CD4-positive, CD25-positive, alpha-beta regulatory T cell (primary cell): ENCODE data around the gene BARD1. TPM values are rescaled to one million over a fixed set of nuclear protein-coding genes. Genes with fewer than 3 reads are reported as not detected.
A peak's percentile ranks its signal among the peaks of the same experiment; 100 is the strongest.
"Not testable (repeated sequence)": the region's sequence is repeated elsewhere in the genome, so short reads cannot be mapped to it uniquely, and the experiment has no call there.

Source experiments
- ATAC-seq, 2 donors: fragments of 150-1000 bp; cut with Tn5 transposase; one replicate each; pipeline ENCODE4 v1.10.0; 2021; ENCODE audit warnings: low read depth in 2 of 2, moderate number of reproducible peaks in 2 of 2, moderate library complexity in 1 of 2
- DNase-seq, 3 donors: peaks; one replicate each; pipeline versions ENCODE4 v3.0.0 to v3.0.0-alpha.2; 2012 to 2022; ENCODE audit warnings: mixed read lengths in 1 of 3
- H3K27ac ChIP-seq: one replicate; pipeline ENCODE4 v1.7.0; 2013; ENCODE audit warnings: mild to moderate bottlenecking, low read length; ENCODE audit not compliant: insufficient read depth, poor library complexity, severe bottlenecking
- H3K27me3 ChIP-seq: one replicate; pipeline ENCODE4 v1.7.0; 2013; ENCODE audit warnings: low read length; ENCODE audit not compliant: control insufficient read depth, insufficient read depth
- H3K36me3 ChIP-seq: one replicate; pipeline ENCODE4 v1.7.0; 2013; ENCODE audit warnings: mild to moderate bottlenecking, low read length, moderate library complexity; ENCODE audit not compliant: control insufficient read depth, insufficient read depth
- H3K4me1 ChIP-seq: 2 replicates; pipeline ENCODE4 v1.7.0; 2013; ENCODE audit warnings: mild to moderate bottlenecking, low read length; ENCODE audit not compliant: insufficient read depth, control insufficient read depth, poor library complexity, severe bottlenecking
- H3K4me3 ChIP-seq: one replicate; pipeline ENCODE4 v1.7.0; 2013; ENCODE audit warnings: low read depth, mild to moderate bottlenecking, low read length, moderate library complexity
- H3K9me3 ChIP-seq, 2 experiments: 1 replicate in 1 of 2; 2 replicates in 1 of 2; pipeline ENCODE4 v1.7.0; 2013; ENCODE audit warnings: low read length in 2 of 2, mild to moderate bottlenecking in 1 of 2, moderate library complexity in 1 of 2; ENCODE audit not compliant: control insufficient read depth in 2 of 2
- H3K27ac Mint-ChIP-seq, 3 donors: one replicate each; pipeline ENCODE4 v1.8.0; 2020 to 2022; ENCODE audit warnings: mild to moderate bottlenecking in 3 of 3, mixed read lengths in 3 of 3, moderate library complexity in 2 of 3
- H3K27me3 Mint-ChIP-seq: one replicate; pipeline ENCODE4 v1.8.0; 2022; ENCODE audit warnings: mild to moderate bottlenecking, mixed read lengths
- H3K36me3 Mint-ChIP-seq: one replicate; pipeline ENCODE4 v1.8.0; 2020; ENCODE audit warnings: mixed read lengths
- H3K4me1 Mint-ChIP-seq, 4 donors: one replicate each; pipeline ENCODE4 v1.8.0; 2020 to 2022; ENCODE audit warnings: mixed read lengths in 4 of 4, mild to moderate bottlenecking in 1 of 4
- H3K4me3 Mint-ChIP-seq, 4 donors: one replicate each; pipeline ENCODE4 v1.8.0; 2020 to 2022; ENCODE audit warnings: mild to moderate bottlenecking in 4 of 4, mixed read lengths in 4 of 4, moderate library complexity in 3 of 4
- H3K9me3 Mint-ChIP-seq, 7 donors: one replicate each; pipeline ENCODE4 v1.8.0; 2020 to 2022; ENCODE audit warnings: mixed read lengths in 7 of 7, mild to moderate bottlenecking in 3 of 7, moderate library complexity in 2 of 7
- polyA plus RNA-seq, 4 donors: library from polyadenylated mRNA; unstranded; fragments of 300-500 nt; fragmentation: Illumina TruSeq; gene quantifications; one replicate each; pipeline ENCODE4 v1.2.3, GENCODE V29; 2021
- total RNA-seq: library from RNA; stranded (reverse); gene quantifications from one replicate; pipeline ENCODE4 v1.2.3, GENCODE V29; 2022

BARD1 gene
- total and polyA plus RNA-seq, 5 donors from 2014 or later = 12.1 to 37.3 (median 20.6) TPM

DNA sequence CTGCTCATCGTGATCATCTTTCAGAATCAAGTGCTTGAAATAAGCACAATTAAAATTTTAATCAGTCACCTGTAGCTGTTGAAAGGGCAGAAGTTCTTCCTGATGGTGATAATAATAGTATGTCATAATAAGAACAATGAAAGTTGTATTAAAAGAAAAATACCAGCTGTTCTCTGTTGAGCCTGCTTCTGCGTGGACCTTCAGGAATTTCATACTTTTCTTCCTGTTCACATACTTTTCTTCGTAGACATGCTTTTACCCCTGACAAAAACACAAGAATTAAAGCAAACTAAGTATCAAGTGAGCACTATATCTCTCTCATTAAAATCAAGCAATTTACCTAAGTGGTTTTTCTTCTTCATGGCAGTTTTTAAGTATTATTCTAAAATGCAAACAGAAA lies 79.2 kb downstream of the BARD1 start:
- H3K36me3 Mint-ChIP-seq = peaks cover 42% of the 10 kb centered on the region

DNA sequence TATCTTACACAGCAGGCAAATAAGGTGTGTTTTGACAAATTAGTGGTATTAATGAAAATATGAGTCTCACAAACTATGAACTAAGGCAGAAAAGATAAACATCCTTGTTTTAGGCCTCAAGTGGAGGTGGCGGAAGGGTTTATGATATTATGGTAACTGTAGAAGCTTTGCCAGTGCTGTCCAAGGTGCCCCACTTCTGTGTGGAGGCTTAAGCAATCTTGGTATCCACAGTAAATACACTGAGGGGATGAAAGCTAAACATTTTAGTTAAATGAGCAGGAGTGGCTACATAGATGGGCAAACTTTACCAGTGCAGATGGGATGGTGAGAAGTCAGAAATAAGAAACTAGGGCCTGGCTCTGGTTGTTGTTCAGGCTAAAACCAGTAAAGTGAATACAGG lies 84.7 kb downstream of the BARD1 start:
- Mint-ChIP-seq H3K27me3 (no peaks in the 10 kb centered on the region), H3K36me3 (peaks cover 60% of the 10 kb centered on the region), H3K4me1 (peaks cover 0 to 6% (median 5%) of the 10 kb centered on the region in 4 donors), H3K27ac (no peak overlapping the region), H3K9me3 (peaks cover 0 to 13% (median 0%) of the 10 kb centered on the region in 7 donors), H3K4me3 (no peak overlapping the region)
- H3K27me3 ChIP-seq = no peaks in the 10 kb centered on the region
- H3K4me1 ChIP-seq = no peaks in the 10 kb centered on the region
- H3K36me3 ChIP-seq = peaks cover 35% of the 10 kb centered on the region
- H3K9me3 ChIP-seq = no peaks in the 10 kb centered on the region
- no peak overlapping the region for H3K27ac ChIP-seq
- no peak overlapping the region for H3K4me3 ChIP-seq
- DNase-seq (no peak), ATAC-seq (no peak)

More for the DNA sequence above, 79.2 kb downstream of the BARD1 start:
- H3K27ac ChIP-seq = no peak overlapping the region
- no peaks in the 10 kb centered on the region for H3K4me1 ChIP-seq
- H3K36me3 ChIP-seq = peaks cover 40% of the 10 kb centered on the region
- H3K4me3 ChIP-seq = no peak overlapping the region
- H3K4me3 Mint-ChIP-seq = no peak overlapping the region
- peaks cover 0 to 20% (median 4%) of the 10 kb centered on the region in 4 donors for H3K4me1 Mint-ChIP-seq
- no peaks in the 10 kb centered on the region for H3K27me3 Mint-ChIP-seq
- H3K9me3 ChIP-seq = no peaks in the 10 kb centered on the region
- no peaks in the 10 kb centered on the region for H3K27me3 ChIP-seq
- DNase-seq = no peak
- ATAC-seq = no peak
- H3K9me3 Mint-ChIP-seq = no peaks in the 10 kb centered on the region
- H3K27ac Mint-ChIP-seq = no peak overlapping the region

DNA sequence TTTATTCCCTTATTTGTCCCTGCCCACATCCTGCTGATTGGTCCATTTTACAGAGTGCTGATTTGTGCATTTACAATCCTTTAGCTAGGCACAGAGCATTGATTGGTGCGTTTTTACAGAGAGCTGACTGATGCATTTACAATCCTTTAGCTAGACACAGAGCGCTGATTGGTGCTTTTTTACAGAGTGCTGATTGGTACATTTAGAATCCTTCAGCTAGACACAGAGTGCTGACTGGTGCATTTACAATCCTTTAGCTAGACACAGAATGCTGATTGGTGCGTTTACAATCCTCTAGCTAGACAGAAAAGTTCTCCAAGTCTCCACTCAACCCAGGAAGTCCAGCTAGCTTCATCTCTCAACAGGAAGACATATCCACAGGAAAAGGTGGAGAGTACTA lies 91.6 kb downstream of the BARD1 start:
- H3K4me3 Mint-ChIP-seq = peak overlapping the region in 1 of 4 donors; percentile 80
- H3K36me3 ChIP-seq, H3K27ac ChIP-seq, H3K4me1 ChIP-seq, DNase-seq, H3K27me3 ChIP-seq, H3K9me3 ChIP-seq, H3K4me3 ChIP-seq, H3K27ac Mint-ChIP-seq, ATAC-seq, H3K27me3 Mint-ChIP-seq: not testable (repeated sequence)
- peaks cover 39% of the 10 kb centered on the region for H3K36me3 Mint-ChIP-seq
- peaks cover 4 to 17% (median 8%) of the 10 kb centered on the region in 4 donors for H3K4me1 Mint-ChIP-seq
- H3K9me3 Mint-ChIP-seq = peaks cover 0 to 13% (median 2%) of the 10 kb centered on the region in 7 donors

DNA sequence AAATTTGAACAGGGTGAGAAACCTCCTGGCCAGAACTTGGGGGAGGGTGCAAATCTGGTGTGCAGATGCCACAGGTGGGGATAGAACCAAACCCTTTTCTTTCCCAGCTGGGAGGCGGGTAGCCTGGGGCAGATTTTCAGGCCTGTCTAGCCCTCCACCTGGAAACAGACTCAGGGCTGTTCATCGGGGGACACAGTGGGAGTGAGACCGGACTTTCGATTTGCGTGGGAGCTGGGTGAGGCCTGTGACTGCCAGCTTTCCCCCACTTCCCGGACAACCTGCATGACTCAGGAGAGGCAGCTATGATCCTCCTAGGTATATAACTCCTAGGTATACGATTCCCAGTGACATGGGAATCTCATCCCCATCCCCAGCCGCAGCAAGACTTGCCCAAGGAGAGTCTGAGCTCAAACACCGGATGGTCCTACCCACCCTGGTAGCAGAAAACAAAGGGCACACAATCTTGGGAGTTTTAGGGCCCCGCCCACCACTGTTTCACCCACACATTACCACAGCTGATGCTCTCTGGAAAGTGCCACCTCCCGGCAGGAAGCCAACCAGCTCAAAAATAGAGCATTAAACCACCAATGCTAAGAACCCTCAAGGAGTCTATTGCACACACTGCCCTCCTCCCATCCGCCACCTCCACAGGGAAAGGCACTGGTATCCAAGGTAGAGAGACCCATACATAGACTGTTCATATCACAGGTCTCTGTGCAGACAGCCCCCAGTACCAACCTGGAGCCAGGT lies 92.5 kb downstream of the BARD1 start:
- no peaks in the 10 kb centered on the region for H3K4me1 ChIP-seq
- H3K36me3 ChIP-seq = no peaks in the 10 kb centered on the region
- Mint-ChIP-seq H3K27ac (no peak overlapping the region), H3K36me3 (peaks cover 38% of the 10 kb centered on the region), H3K4me3 (no peak overlapping the region), H3K4me1 (peaks cover 4 to 17% (median 8%) of the 10 kb centered on the region in 4 donors), H3K27me3 (no peaks in the 10 kb centered on the region), H3K9me3 (peaks cover 0 to 13% (median 2%) of the 10 kb centered on the region in 7 donors)
- no peaks in the 10 kb centered on the region for H3K27me3 ChIP-seq
- no peak for ATAC-seq
- no peak overlapping the region for H3K27ac ChIP-seq
- no peaks in the 10 kb centered on the region for H3K9me3 ChIP-seq
- no peak overlapping the region for H3K4me3 ChIP-seq
- peak in 1 of 3 donors; percentile 18 for DNase-seq

DNA sequence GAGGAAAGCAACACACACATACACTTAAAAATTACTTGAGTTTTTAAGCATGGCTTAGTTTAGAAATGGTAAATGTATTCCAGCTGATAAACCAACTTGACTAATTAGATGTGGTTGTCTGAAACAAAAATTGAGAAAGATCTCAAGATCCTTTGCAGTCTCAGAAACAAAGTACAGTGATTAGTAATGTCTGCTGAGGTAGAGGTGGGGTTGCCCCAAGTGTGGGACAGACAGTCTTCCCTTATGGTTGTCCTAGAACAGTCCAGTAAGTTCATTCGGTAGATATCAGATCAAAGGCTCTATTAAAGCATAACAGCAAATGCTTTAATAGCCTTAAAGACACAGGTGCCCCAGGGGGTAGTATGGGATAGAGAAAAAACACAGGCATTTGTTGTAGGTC lies 94.5 kb downstream of the BARD1 start:
- H3K27ac ChIP-seq = no peak overlapping the region
- ATAC-seq = no peak
- H3K27me3 ChIP-seq = no peaks in the 10 kb centered on the region
- Mint-ChIP-seq H3K27ac (no peak overlapping the region), H3K36me3 (peaks cover 24% of the 10 kb centered on the region), H3K4me1 (peaks cover 12 to 21% (median 13%) of the 10 kb centered on the region in 4 donors), H3K4me3 (no peak overlapping the region), H3K9me3 (peaks cover 0 to 3% (median 0%) of the 10 kb centered on the region in 7 donors), H3K27me3 (no peaks in the 10 kb centered on the region)
- DNase-seq = no peak
- peaks cover 9% of the 10 kb centered on the region for H3K4me1 ChIP-seq
- no peak overlapping the region for H3K4me3 ChIP-seq
- no peaks in the 10 kb centered on the region for H3K9me3 ChIP-seq
- H3K36me3 ChIP-seq = no peaks in the 10 kb centered on the region

DNA sequence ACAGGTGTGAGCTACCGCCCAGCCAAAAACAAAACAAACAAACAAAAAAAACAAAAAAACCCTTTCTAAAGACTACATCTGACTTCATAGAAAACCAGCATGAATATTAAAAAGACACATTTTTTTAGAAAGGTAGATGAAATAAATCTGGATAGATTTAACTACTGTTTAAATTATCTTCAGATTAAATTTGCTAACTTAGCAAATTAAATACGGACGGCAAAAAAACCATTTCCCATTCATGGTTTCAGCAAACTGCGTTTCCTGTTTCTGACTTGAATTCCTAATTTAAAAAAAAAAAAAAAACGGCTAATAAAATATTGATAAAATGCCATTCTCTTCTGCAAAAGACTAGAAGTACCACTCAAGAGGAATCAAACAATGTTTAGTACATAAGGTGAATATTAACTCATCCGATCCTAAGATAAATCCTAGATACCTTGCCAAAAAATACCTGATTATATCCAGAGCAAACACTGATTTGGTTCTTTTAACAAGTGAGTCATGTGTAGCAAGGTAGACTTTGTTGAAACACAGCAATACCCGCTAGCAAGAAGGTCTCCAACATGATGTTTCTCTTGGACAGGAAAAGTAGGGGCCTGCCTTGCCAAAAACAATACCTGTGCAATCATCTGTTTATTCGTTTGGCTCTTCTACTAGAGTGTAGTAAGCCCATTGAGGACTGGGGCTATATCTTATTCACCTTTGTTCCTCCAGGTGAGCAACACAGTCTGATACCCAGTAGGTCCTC lies 96.2 kb downstream of the BARD1 start:
- no peaks in the 10 kb centered on the region for H3K36me3 ChIP-seq
- DNase-seq = no peak
- Mint-ChIP-seq H3K27ac (no peak overlapping the region), H3K4me3 (no peak overlapping the region), H3K4me1 (peaks cover 16 to 22% (median 19%) of the 10 kb centered on the region in 4 donors), H3K27me3 (peaks cover 5% of the 10 kb centered on the region), H3K9me3 (peaks cover 0 to under 1% (median 0%) of the 10 kb centered on the region in 7 donors), H3K36me3 (peaks cover 12% of the 10 kb centered on the region)
- no peak overlapping the region for H3K4me3 ChIP-seq
- no peak overlapping the region for H3K27ac ChIP-seq
- ATAC-seq = no peak
- H3K27me3 ChIP-seq = no peaks in the 10 kb centered on the region
- H3K9me3 ChIP-seq = no peaks in the 10 kb centered on the region
- peaks cover 9% of the 10 kb centered on the region for H3K4me1 ChIP-seq

DNA sequence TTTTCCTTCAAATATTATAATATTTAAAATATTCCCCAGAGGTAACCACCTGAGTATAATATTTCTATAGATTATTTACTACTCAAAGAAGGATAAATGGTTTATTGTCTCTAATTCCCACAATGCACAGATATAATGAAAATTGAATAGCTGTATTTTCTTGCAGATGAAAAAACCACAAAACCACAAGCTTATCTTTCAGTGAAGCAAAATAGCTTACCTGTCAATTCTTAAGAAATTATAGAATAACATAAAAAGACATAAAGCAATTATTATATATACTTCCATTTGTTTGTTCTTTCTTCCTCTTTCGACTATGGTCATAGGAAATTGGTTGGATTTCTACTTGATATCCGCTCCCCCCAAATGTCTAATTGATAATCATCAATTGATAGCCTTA lies 98.8 kb downstream of the BARD1 start:
- Histone ChIP-seq H3K4me3 (no peak overlapping the region), H3K4me1 (peaks cover 9% of the 10 kb centered on the region), H3K27me3 (no peaks in the 10 kb centered on the region), H3K9me3 (no peaks in the 10 kb centered on the region), H3K36me3 (no peaks in the 10 kb centered on the region), H3K27ac (no peak overlapping the region)
- no peak for DNase-seq
- H3K27ac Mint-ChIP-seq = peak overlapping the region in 1 of 3 donors; percentile 68
- H3K9me3 Mint-ChIP-seq = no peaks in the 10 kb centered on the region
- H3K27me3 Mint-ChIP-seq = peaks cover 5% of the 10 kb centered on the region
- H3K4me3 Mint-ChIP-seq = no peak overlapping the region
- peaks cover 9 to 22% (median 16%) of the 10 kb centered on the region in 4 donors for H3K4me1 Mint-ChIP-seq
- ATAC-seq = no peak
- H3K36me3 Mint-ChIP-seq = no peaks in the 10 kb centered on the region
